Activated CD8-positive, alpha-beta memory T cell treated with anti-CD3 and anti-CD28 coated beads, Interleukin-2, amount 10 ng/mL, durations not matched to agents 7 days and 5 days (primary cell): Measurements from ENCODE around the gene ZFR2. TPM values are rescaled to one million over a fixed set of nuclear protein-coding genes. Genes with fewer than 3 reads are reported as not detected.
"Not testable (repeated sequence)": the region's sequence is repeated elsewhere in the genome, so short reads cannot be mapped to it uniquely, and the experiment has no call there.

ENCODE experiments used
- ATAC-seq: fragments of 150-1000 bp; cut with Tn5 transposase; one replicate; pipeline ENCODE4 v1.10.0; 2021; ENCODE audit warnings: moderate library complexity
- CTCF ChIA-PET: fragments of 350-600 bp; sonication (Branson Sonifier 250); formaldehyde crosslinking; loops from one replicate; lab custom pipeline; 2021; ENCODE audit warnings: antibody characterized with exemption; lab: Charles Lee
- DNase-seq: peaks from one replicate; pipeline ENCODE4 v3.0.0-alpha.2; 2020
- H3K27ac Mint-ChIP-seq: one replicate; pipeline ENCODE4 v1.8.0; 2021; ENCODE audit warnings: mild to moderate bottlenecking, mixed read lengths
- H3K27me3 Mint-ChIP-seq: one replicate; pipeline ENCODE4 v1.8.0; 2021; ENCODE audit warnings: mixed read lengths
- H3K36me3 Mint-ChIP-seq: one replicate; pipeline ENCODE4 v1.8.0; 2021; ENCODE audit warnings: mild to moderate bottlenecking, mixed read lengths
- H3K4me1 Mint-ChIP-seq: one replicate; pipeline ENCODE4 v1.8.0; 2021; ENCODE audit warnings: mixed read lengths
- H3K4me3 Mint-ChIP-seq: one replicate; pipeline ENCODE4 v1.8.0; 2021; ENCODE audit warnings: mild to moderate bottlenecking, moderate library complexity, mixed read lengths
- H3K9me3 Mint-ChIP-seq: one replicate; pipeline ENCODE4 v1.8.0; 2022; ENCODE audit warnings: low read depth, mixed read lengths
- total RNA-seq, 2 experiments: library from RNA; stranded (reverse); gene quantifications; one replicate each; pipeline ENCODE4 v1.2.3, GENCODE V29; 2021

The ZFR2 gene
- total RNA-seq, 2 experiments from 2014 or later, result 0.26 TPM

GRCh38 chr19:3826163-3826562 is 42.7 kb downstream of the ZFR2 start:
- Mint-ChIP-seq H3K4me1 (peaks cover 20% of the 10 kb centered on the region), H3K27me3 (no peaks in the 10 kb centered on the region), H3K4me3 (no peak overlapping the region), H3K9me3 (no peaks in the 10 kb centered on the region), H3K27ac (no peak overlapping the region), H3K36me3 (no peaks in the 10 kb centered on the region)
- ATAC-seq, result no peak
- DNase-seq, result no peak
- CTCF ChIA-PET, result no interaction called here

DNA sequence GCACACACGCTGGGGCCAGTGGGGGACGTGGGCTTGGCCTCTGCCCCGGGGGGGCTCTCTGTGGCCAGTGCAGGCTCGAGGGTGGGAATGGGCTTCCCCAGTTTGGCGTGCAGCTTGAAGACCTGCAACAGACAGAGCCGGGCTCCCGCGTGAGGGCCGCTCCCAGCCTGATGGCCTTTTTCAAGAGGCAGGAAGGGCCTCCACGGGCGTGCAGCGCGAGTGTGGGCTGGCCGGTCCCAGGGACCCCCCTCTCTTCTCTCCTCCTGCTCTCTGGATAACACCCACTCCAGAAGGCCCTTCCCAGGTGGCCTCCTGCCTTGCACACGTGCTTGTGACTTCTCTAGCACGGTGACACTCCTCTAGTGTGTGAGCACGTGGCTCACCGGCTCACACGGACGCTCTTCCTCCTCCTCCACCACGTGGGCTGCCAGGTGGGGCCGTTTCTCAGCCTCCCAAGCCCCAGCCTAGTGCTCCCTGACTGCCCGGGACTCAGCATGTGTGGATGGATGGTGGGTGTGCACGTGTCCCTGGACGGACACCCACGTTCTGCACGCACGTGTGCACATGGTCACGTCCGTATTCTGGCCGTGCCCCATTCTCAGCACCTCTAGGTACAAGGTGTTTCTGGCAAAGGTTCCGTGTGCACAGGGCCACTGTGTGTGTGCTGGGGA is 43.4 kb downstream of the ZFR2 start:
- Mint-ChIP-seq H3K9me3 (no peaks in the 10 kb centered on the region), H3K27ac (no peak overlapping the region), H3K4me1 (peaks cover 15% of the 10 kb centered on the region), H3K27me3 (no peaks in the 10 kb centered on the region), H3K36me3 (no peaks in the 10 kb centered on the region), H3K4me3 (no peak overlapping the region)
- DNase-seq (no peak), ATAC-seq (no peak)
- CTCF ChIA-PET, result no interaction called here

GRCh38 chr19:3823350-3823713 is 45.5 kb downstream of the ZFR2 start:
- peaks cover 14% of the 10 kb centered on the region for H3K4me1 Mint-ChIP-seq
- no peak overlapping the region for H3K27ac Mint-ChIP-seq
- no peaks in the 10 kb centered on the region for H3K9me3 Mint-ChIP-seq
- H3K4me3 Mint-ChIP-seq, result no peak overlapping the region
- no peaks in the 10 kb centered on the region for H3K27me3 Mint-ChIP-seq
- no peak for DNase-seq
- no peak for ATAC-seq
- CTCF ChIA-PET, result interaction anchor here (2.0 to 3.9 kb wide), 9 partner anchors 8 to 157 kb away, joined by 7 to 68 read pairs (median 16); partner anchors contain the start of genes APBA3 and MRPL54
- H3K36me3 Mint-ChIP-seq, result no peaks in the 10 kb centered on the region

- ATAC-seq (no peak), DNase-seq (no peak)
- no peaks in the 10 kb centered on the region for H3K9me3 Mint-ChIP-seq
- H3K4me3 Mint-ChIP-seq, result no peak overlapping the region
- H3K27me3 Mint-ChIP-seq, result no peaks in the 10 kb centered on the region
- no peaks in the 10 kb centered on the region for H3K36me3 Mint-ChIP-seq
- H3K27ac Mint-ChIP-seq, result no peak overlapping the region
- H3K4me1 Mint-ChIP-seq, result peaks cover 15% of the 10 kb centered on the region
- CTCF ChIA-PET, result interaction anchor here (0.6 to 3.9 kb wide), 18 partner anchors 9 to 390 kb away, joined by 3 to 68 read pairs (median 6); partner anchors contain the start of genes APBA3 and MRPL54
Observed at GRCh38 chr19:3822683-3823349, 46.0 kb downstream of the ZFR2 start.

GRCh38 chr19:3821857-3822364 is 46.9 kb downstream of the ZFR2 start:
- Mint-ChIP-seq H3K4me1 (peaks cover 17% of the 10 kb centered on the region), H3K9me3 (no peaks in the 10 kb centered on the region), H3K36me3 (no peaks in the 10 kb centered on the region), H3K4me3 (peak overlapping the region; percentile 30), H3K27ac (no peak overlapping the region), H3K27me3 (no peaks in the 10 kb centered on the region)
- ATAC-seq (peak; percentile 95), DNase-seq (peak; percentile 92)
- CTCF ChIA-PET, result interaction anchor here (0.8 to 3.9 kb wide), 24 partner anchors 10 to 379 kb away, joined by 3 to 68 read pairs (median 5); partner anchors contain the start of genes APBA3 and MRPL54

DNA sequence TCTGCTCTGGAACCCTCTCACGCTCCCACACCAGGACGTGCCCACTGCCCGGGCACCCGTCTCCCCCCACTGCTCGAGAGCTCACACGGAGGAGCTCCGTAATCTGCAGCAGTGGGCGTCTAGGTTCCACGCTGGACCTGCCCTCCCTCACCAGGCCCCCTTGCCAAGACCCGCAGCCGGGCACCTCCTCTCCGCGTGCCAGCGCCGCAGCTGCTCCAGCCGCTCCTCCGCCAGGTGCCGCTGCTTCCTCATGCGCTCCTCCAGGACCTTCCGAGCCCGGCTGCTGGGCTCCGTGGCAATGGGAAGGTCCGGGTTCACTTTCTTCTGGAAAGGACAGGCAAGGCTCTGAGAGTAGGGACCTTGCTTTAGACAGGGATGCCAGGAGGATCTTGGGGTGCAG is 47.7 kb downstream of the ZFR2 start:
- DNase-seq (no peak), ATAC-seq (no peak)
- Mint-ChIP-seq H3K9me3 (no peaks in the 10 kb centered on the region), H3K4me3 (no peak overlapping the region), H3K27me3 (no peaks in the 10 kb centered on the region), H3K36me3 (no peaks in the 10 kb centered on the region), H3K4me1 (peaks cover 17% of the 10 kb centered on the region), H3K27ac (no peak overlapping the region)
- CTCF ChIA-PET, result interaction anchor here (0.8 to 3.9 kb wide), 8 partner anchors 10 to 380 kb away, joined by 3 to 68 read pairs (median 10); partner anchors contain the start of genes APBA3 and MRPL54

- CTCF ChIA-PET, result interaction anchor here (3.9 kb wide), 1 partner anchor 59 kb away, joined by 68 read pairs; the partner anchor contains the start of genes APBA3 and MRPL54
- no peak for ATAC-seq
- H3K27ac Mint-ChIP-seq, result no peak overlapping the region
Observed at GRCh38 chr19:3819989-3820388, 48.8 kb downstream of the ZFR2 start.

GRCh38 chr19:3818918-3819317 is 49.9 kb downstream of the ZFR2 start:
- Mint-ChIP-seq H3K27me3 (no peaks in the 10 kb centered on the region), H3K9me3 (no peaks in the 10 kb centered on the region), H3K36me3 (no peaks in the 10 kb centered on the region), H3K4me3 (no peak overlapping the region), H3K27ac (no peak overlapping the region), H3K4me1 (peaks cover 26% of the 10 kb centered on the region)
- DNase-seq (no peak), ATAC-seq (no peak)
- CTCF ChIA-PET, result interaction anchor here (0.8 to 2.6 kb wide), 8 partner anchors 8 to 321 kb away, joined by 3 to 16 read pairs (median 4); partner anchors contain the start of genes APBA3 and MRPL54

More at GRCh38 chr19:3819989-3820388, 48.8 kb downstream of the ZFR2 start:
- no peaks in the 10 kb centered on the region for H3K36me3 Mint-ChIP-seq
- H3K9me3 Mint-ChIP-seq, result no peaks in the 10 kb centered on the region
- no peak for DNase-seq
- no peak overlapping the region for H3K4me3 Mint-ChIP-seq
- H3K4me1 Mint-ChIP-seq, result peaks cover 17% of the 10 kb centered on the region
- no peaks in the 10 kb centered on the region for H3K27me3 Mint-ChIP-seq

GRCh38 chr19:3818466-3818865 is 50.4 kb downstream of the ZFR2 start:
- DNase-seq (no peak), ATAC-seq (no peak)
- Mint-ChIP-seq H3K36me3 (peaks cover 1% of the 10 kb centered on the region), H3K27me3 (no peaks in the 10 kb centered on the region), H3K27ac (no peak overlapping the region), H3K4me1 (peaks cover 31% of the 10 kb centered on the region), H3K4me3 (no peak overlapping the region), H3K9me3 (no peaks in the 10 kb centered on the region)
- CTCF ChIA-PET, result interaction anchor here (0.8 to 2.6 kb wide), 9 partner anchors 9 to 321 kb away, joined by 3 to 16 read pairs (median 4); partner anchors contain the start of genes APBA3 and MRPL54

- CTCF ChIA-PET, result interaction anchor here (0.6 to 2.6 kb wide), 8 partner anchors 17 to 322 kb away, joined by 3 to 16 read pairs (median 4); partner anchors contain the start of genes APBA3 and MRPL54
- DNase-seq, result no peak
- no peak for ATAC-seq
- Mint-ChIP-seq H3K4me3 (no peak overlapping the region), H3K27ac (no peak overlapping the region), H3K27me3 (no peaks in the 10 kb centered on the region), H3K9me3 (no peaks in the 10 kb centered on the region), H3K36me3 (peaks cover 1% of the 10 kb centered on the region), H3K4me1 (peaks cover 38% of the 10 kb centered on the region)
Observed at GRCh38 chr19:3817761-3818160, 51.1 kb downstream of the ZFR2 start.

DNA sequence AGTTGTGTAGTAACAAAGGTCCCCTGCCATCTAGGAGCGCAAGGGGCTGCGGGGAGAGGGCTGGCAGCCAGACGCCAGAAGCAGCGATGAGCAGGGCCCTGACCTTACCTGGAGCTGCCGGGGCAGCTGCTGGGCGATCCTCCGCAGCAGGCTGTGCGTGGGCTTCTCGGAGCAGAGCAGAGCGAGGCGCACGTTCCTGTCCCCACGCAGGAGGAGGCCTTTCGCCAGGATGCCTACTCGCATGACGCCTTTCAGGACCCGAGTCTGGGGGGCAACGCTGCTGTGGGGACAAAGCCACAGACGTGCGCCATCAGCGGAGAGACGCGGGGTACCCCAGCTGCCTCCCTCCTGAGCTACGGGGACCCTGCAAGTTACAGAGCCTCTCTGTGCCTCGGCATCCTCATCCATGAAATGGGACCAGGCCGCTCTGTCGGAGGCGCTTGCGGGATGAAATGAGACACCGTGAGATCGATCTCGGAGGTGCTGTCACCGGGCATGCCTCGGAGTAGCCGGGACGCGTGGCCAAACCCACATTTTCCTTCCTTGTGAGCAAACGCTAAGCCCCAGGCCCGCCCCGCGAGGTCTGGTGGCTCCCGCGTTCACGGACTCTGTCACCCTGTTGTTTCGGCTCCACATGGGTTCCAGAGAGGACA is 52.1 kb downstream of the ZFR2 start:
- Mint-ChIP-seq H3K4me1 (peaks cover 40% of the 10 kb centered on the region), H3K36me3 (peaks cover 1% of the 10 kb centered on the region), H3K4me3 (no peak overlapping the region), H3K27me3 (no peaks in the 10 kb centered on the region), H3K9me3 (no peaks in the 10 kb centered on the region), H3K27ac (no peak overlapping the region)
- DNase-seq (no peak), ATAC-seq (no peak)
- CTCF ChIA-PET, result interaction anchor here (1.0 to 2.6 kb wide), 3 partner anchors 21 to 323 kb away, joined by 3 to 16 read pairs (median 4); partner anchors contain the start of genes APBA3 and MRPL54

GRCh38 chr19:3816148-3816547 is 52.7 kb downstream of the ZFR2 start:
- ATAC-seq, H3K27me3 Mint-ChIP-seq, H3K4me3 Mint-ChIP-seq, H3K9me3 Mint-ChIP-seq, DNase-seq, H3K36me3 Mint-ChIP-seq, H3K27ac Mint-ChIP-seq: not testable (repeated sequence)
- CTCF ChIA-PET, result interaction anchor here (0.7 to 1.1 kb wide), 3 partner anchors 21 to 1323 kb away, joined by 3 to 4 read pairs (median 4); no protein-coding TSS in a partner anchor
- H3K4me1 Mint-ChIP-seq, result peaks cover 38% of the 10 kb centered on the region

- Mint-ChIP-seq H3K9me3 (no peaks in the 10 kb centered on the region), H3K27me3 (no peaks in the 10 kb centered on the region), H3K4me1 (peaks cover 38% of the 10 kb centered on the region), H3K36me3 (peaks cover 1% of the 10 kb centered on the region), H3K27ac (peak overlapping the region; percentile 86), H3K4me3 (no peak overlapping the region)
- DNase-seq (no peak), ATAC-seq (no peak)
- CTCF ChIA-PET, result interaction anchor here (1.1 kb wide), 1 partner anchor 31 kb away, joined by 4 read pairs; no protein-coding TSS in a partner anchor
Observed at GRCh38 chr19:3814648-3815047, 54.2 kb downstream of the ZFR2 start.
